HCT116 (cell line): Measurements from ENCODE around the gene KLHL3. TPM values are rescaled to one million over a fixed set of nuclear protein-coding genes. Genes with fewer than 3 reads are reported as not detected.

Experiments
- ATAC-seq: fragments of 200-7000 bp; cut with Tn5 transposase; 2 replicates; pipeline ENCODE4 v1.9.1; 2020; ENCODE audit warnings: mild to moderate bottlenecking, moderate library complexity
- BruUV-seq: library from RNA; stranded (reverse); fragments of 400-500 nt; replicated peaks from 2 replicates; lab custom pipeline; 2021; lab: Mats Ljungman, UMichigan
- CTCF ChIA-PET: fragments of 300-600 bp; sonication (Branson Sonifier 250); formaldehyde crosslinking; loops from one replicate; lab custom pipeline; 2021; ENCODE audit warnings: antibody characterized with exemption; lab: Charles Lee
- POLR2A ChIA-PET: fragments of 300-600, 350-600 bp; sonication (Branson Sonifier 250); formaldehyde crosslinking; loops from one replicate; lab custom pipeline; 2021; ENCODE audit warnings: antibody characterized with exemption; lab: Charles Lee
- RAD21 ChIA-PET, 2 experiments: fragments of 300-600 bp; sonication (Branson Sonifier 250); formaldehyde crosslinking; loops; one replicate each; lab custom pipeline; 2023; ENCODE audit warnings: low total read pairs in 2 of 2; ENCODE audit not compliant: uncharacterized antibody in 2 of 2, unreplicated experiment in 2 of 2, low non-redundant PET in 1 of 2; lab: Charles Lee
- DNase-seq: peaks from one replicate; pipeline ENCODE4 v3.0.0-alpha.2; 2010; ENCODE audit warnings: low read depth, low spot score
- H2AFZ ChIP-seq: fragments of 200-600 bp; shearing (Covaris generic), sonication (generic); 2 replicates; pipeline ENCODE4 v1.6.1; 2017; ENCODE audit warnings: low read depth, mixed run types, mixed read lengths, antibody characterized with exemption, low read length; ENCODE audit not compliant: poor library complexity, severe bottlenecking
- H3K27ac ChIP-seq: 2 replicates; pipeline ENCODE4 v1.5.1; 2012; ENCODE audit warnings: low read depth, low read length
- H3K27me3 ChIP-seq: fragments of 200-600 bp; sonication (generic); 2 replicates; pipeline ENCODE4 v1.6.1; 2016; ENCODE audit warnings: mixed run types, low read length, mixed read lengths; ENCODE audit not compliant: insufficient read depth
- H3K36me3 ChIP-seq, 2 experiments: fragments of 200-500 bp in 1 of 2; fragments of 200-600 bp in 1 of 2; sonication (Bioruptor generic) in 1 of 2; sonication (generic) in 1 of 2; 2 replicates each; pipeline versions ENCODE4 v1.5.1 to v1.6.1; 2014 to 2016; ENCODE audit warnings: low read length in 2 of 2, inconsistent platforms in 1 of 2, mixed read lengths in 1 of 2, mixed run types in 1 of 2; ENCODE audit not compliant: insufficient read depth in 2 of 2, control insufficient read depth in 1 of 2
- H3K4me1 ChIP-seq, 2 experiments: fragments of 200-600 bp in 1 of 2; sonication (generic) in 1 of 2; 2 replicates each; pipeline versions ENCODE4 v1.5.1 to v1.6.1; 2012 to 2017; ENCODE audit warnings: low read length in 2 of 2, inconsistent platforms in 1 of 2, mild to moderate bottlenecking in 1 of 2, mixed read lengths in 1 of 2, mixed run types in 1 of 2, moderate library complexity in 1 of 2; ENCODE audit not compliant: insufficient read depth in 2 of 2, control insufficient read depth in 1 of 2
- H3K4me2 ChIP-seq: fragments of 200-600 bp; sonication (generic); 2 replicates; pipeline ENCODE4 v1.6.1; 2017; ENCODE audit warnings: mixed run types, low read length, mixed read lengths
- H3K4me3 ChIP-seq, 2 experiments: fragments of 200-600 bp in 1 of 2; sonication (generic) in 1 of 2; replicated peaks in 1 of 2; 2 replicates each; pipeline ENCODE4 v1.5.1; 2011 to 2016; ENCODE audit warnings: low read length in 2 of 2, control low read depth in 1 of 2, low read depth in 1 of 2, mild to moderate bottlenecking in 1 of 2, mixed read lengths in 1 of 2, mixed run types in 1 of 2
- H3K79me2 ChIP-seq: fragments of 200-600 bp; sonication (generic); 2 replicates; pipeline ENCODE4 v1.6.1; 2017; ENCODE audit warnings: mild to moderate bottlenecking, mixed run types, low read length, moderate library complexity, mixed read lengths; ENCODE audit not compliant: insufficient read depth
- H3K9ac ChIP-seq: fragments of 200-600 bp; sonication (generic); 2 replicates; pipeline ENCODE4 v1.6.1; 2016; ENCODE audit warnings: low read length, mixed read lengths
- H3K9me2 ChIP-seq: fragments of 200-600 bp; sonication (generic), shearing (Covaris generic); 2 replicates; pipeline ENCODE4 v1.6.1; 2017; ENCODE audit warnings: mixed run types, mild to moderate bottlenecking, moderate library complexity; ENCODE audit not compliant: insufficient read depth
- H3K9me3 ChIP-seq, 2 experiments: fragments of 200-500 bp in 1 of 2; fragments of 200-600 bp in 1 of 2; sonication (Bioruptor generic) in 1 of 2; sonication (generic) in 1 of 2; 2 replicates each; pipeline ENCODE4 v1.6.1; 2014 to 2017; ENCODE audit warnings: low read length in 2 of 2, mixed read lengths in 2 of 2, inconsistent platforms in 1 of 2, low read depth in 1 of 2, mild to moderate bottlenecking in 1 of 2, mixed run types in 1 of 2, moderate library complexity in 1 of 2; ENCODE audit not compliant: control insufficient read depth in 1 of 2, insufficient read depth in 1 of 2
- H4K20me1 ChIP-seq: fragments of 200-600 bp; sonication (generic), shearing (Covaris generic); 2 replicates; pipeline ENCODE4 v1.6.1; 2017; ENCODE audit warnings: mixed run types, mild to moderate bottlenecking, moderate library complexity; ENCODE audit not compliant: insufficient read depth
- CBX3 ChIP-seq: IDR thresholded peaks from 2 replicates; pipeline ENCODE4 v1.6.1; 2012; ENCODE audit warnings: low read depth
- EGR1 ChIP-seq: IDR thresholded peaks from 2 replicates; pipeline ENCODE4 v1.6.1; 2012; ENCODE audit warnings: low read depth
- EZH2 ChIP-seq: fragments of 200-600 bp; sonication (generic); IDR thresholded peaks from 2 replicates; pipeline ENCODE4 v1.6.1; 2017; ENCODE audit warnings: antibody characterized with exemption, mixed run types
- EZH2phosphoT487 ChIP-seq: fragments of 200-600 bp; IDR thresholded peaks from 2 replicates; pipeline ENCODE4 v1.6.1; 2018; ENCODE audit warnings: antibody characterized with exemption, borderline replicate concordance
- FOSL1 ChIP-seq: IDR thresholded peaks from 2 replicates; pipeline ENCODE4 v1.6.1; 2012; ENCODE audit warnings: low read depth
- POLR2A ChIP-seq: IDR thresholded peaks from 2 replicates; pipeline ENCODE4 v1.7.0; 2011; ENCODE audit warnings: borderline replicate concordance; ENCODE audit not compliant: insufficient read depth, insufficient read length; ENCODE audit errors: extremely low read depth
- POLR2AphosphoS5 ChIP-seq: IDR thresholded peaks from 2 replicates; pipeline ENCODE4 v1.6.1; 2011; ENCODE audit warnings: mild to moderate bottlenecking, low read depth, low read length, moderate library complexity
- SIN3A ChIP-seq: IDR thresholded peaks from 2 replicates; pipeline ENCODE4 v1.6.1; 2012; ENCODE audit warnings: low read depth
- SP1 ChIP-seq: IDR thresholded peaks from 2 replicates; pipeline ENCODE4 v1.6.1; 2012; ENCODE audit warnings: low read depth
- TCF7L2 ChIP-seq: IDR thresholded peaks from 2 replicates; pipeline ENCODE4 v1.7.0; 2011; ENCODE audit warnings: borderline replicate concordance, inconsistent platforms; ENCODE audit not compliant: insufficient read depth, insufficient read length; ENCODE audit errors: extremely low read depth
- ZFX ChIP-seq: fragments of 450-650 bp; IDR thresholded peaks from 2 replicates; pipeline ENCODE4 v1.6.1; 2017
- ZNF274 ChIP-seq: fragments of 200-500 bp; sonication (Bioruptor generic); IDR thresholded peaks from 2 replicates; pipeline ENCODE4 v1.6.1; 2014; ENCODE audit warnings: mild to moderate bottlenecking, low read depth, low read length, inconsistent platforms
- intact Hi-C: fragments of 100-400 bp; cut with micrococcal nuclease; formaldehyde crosslinking; loops from 2 replicates; pipeline ENCODE4 v1.10.0; 2022
- total RNA-seq: library from RNA; stranded (reverse); gene quantifications from one replicate; pipeline ENCODE4 v1.2.1, GENCODE V29; 2021; ENCODE audit not compliant: unreplicated experiment
- TF ChIP-seq, protein P1 (sequence below): IDR thresholded peaks from 2 replicates; pipeline ENCODE4 v1.6.1; 2012

The KLHL3 gene
- total RNA-seq, 1 experiment from 2014 or later, result not detected

DNA sequence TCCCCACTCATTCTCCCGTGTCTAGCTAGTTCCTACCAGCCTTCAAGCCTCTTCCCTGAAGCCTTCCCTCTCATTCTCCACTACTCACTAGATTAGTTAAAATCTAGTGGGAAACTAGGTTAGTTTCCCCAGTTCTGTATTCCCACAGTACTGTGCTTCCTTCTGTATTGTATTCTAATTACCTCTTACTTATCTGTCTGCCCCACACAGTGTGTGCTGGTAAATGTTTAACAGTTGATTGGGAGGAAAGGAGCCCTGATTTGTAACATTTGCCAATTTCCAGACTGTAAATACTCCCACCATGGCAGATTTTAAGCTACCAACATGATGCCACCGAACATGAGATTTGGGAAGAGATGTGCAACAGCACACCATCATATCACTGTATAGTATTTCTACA, 8.3 kb downstream of the KLHL3 start:
- H3K9ac ChIP-seq, result no peak overlapping the region
- no peak overlapping the region for H2AFZ ChIP-seq
- no peak overlapping the region for H3K4me3 ChIP-seq
- CTCF ChIA-PET, result interaction anchor here (1.5 to 3.1 kb wide), 2 partner anchors 15 to 67 kb away, joined by 3 to 14 read pairs; no protein-coding TSS in a partner anchor
- no peak for ATAC-seq
- no peak overlapping the region for H3K4me2 ChIP-seq
- H3K4me1 ChIP-seq, result no peaks in the 10 kb centered on the region
- H3K27me3 ChIP-seq, result 0 out of 2 replicates have a peak, but pooled peaks cover 5% of the 10 kb centered on the region
- no peaks in the 10 kb centered on the region for H3K36me3 ChIP-seq
- DNase-seq, result no peak
- RAD21 ChIA-PET, result no interaction called here
- H3K9me2 ChIP-seq, result no peaks in the 10 kb centered on the region
- POLR2A ChIA-PET, result no interaction called here
- TF ChIP-seq FOSL1 (no peak), ZFX (no peak), EGR1 (no peak), TCF7L2 (no peak), ZNF274 (no peak), SIN3A (no peak), EZH2phosphoT487 (no peak), CBX3 (no peak)
- TF ChIP-seq, protein P1, sequence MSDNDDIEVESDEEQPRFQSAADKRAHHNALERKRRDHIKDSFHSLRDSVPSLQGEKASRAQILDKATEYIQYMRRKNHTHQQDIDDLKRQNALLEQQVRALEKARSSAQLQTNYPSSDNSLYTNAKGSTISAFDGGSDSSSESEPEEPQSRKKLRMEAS, result no peak
- intact Hi-C loops, result no loop called here
- H3K79me2 ChIP-seq, result no peaks in the 10 kb centered on the region
- no peaks in the 10 kb centered on the region for H3K9me3 ChIP-seq
- no peak overlapping the region for H3K27ac ChIP-seq
- no TSS peak for BruUV-seq
- H4K20me1 ChIP-seq, result no peaks in the 10 kb centered on the region

DNA sequence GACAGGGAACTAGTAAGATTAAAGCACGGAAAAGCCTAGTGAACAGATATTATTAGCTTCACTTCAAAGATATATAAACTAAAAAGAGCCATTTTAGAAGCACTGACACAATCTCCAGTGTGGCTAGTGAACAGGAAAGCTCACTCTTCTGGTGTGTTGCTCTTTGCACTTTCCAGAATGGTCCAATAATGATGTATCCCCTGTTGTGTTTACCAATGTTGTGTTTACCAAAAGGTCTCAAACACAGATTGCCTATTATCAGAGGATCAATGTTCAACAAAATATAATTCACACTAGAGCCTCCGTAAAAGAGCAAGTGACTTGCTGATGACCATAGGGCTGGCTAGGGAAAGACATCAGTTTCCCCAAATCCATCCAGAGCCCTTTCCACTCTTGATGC, 11.6 kb downstream of the KLHL3 start:
- TF ChIP-seq SP1, result no peak
- no peak for TF ChIP-seq POLR2A
- no peak for TF ChIP-seq EZH2
- TF ChIP-seq POLR2AphosphoS5, result no peak
- Histone ChIP-seq H3K4me3 (no peak overlapping the region), H3K4me1 (no peaks in the 10 kb centered on the region), H4K20me1 (no peaks in the 10 kb centered on the region), H3K9ac (no peak overlapping the region), H3K27ac (no peak overlapping the region), H3K9me3 (no peaks in the 10 kb centered on the region), H3K36me3 (no peaks in the 10 kb centered on the region), H3K9me2 (no peaks in the 10 kb centered on the region), H3K27me3 (no peaks in the 10 kb centered on the region), H2AFZ (no peak overlapping the region), H3K4me2 (no peak overlapping the region), H3K79me2 (no peaks in the 10 kb centered on the region)
- ATAC-seq, result no peak
- intact Hi-C loops, result no loop called here
- DNase-seq, result no peak
- ChIA-PET CTCF (no interaction called here), POLR2A (no interaction called here), RAD21 (no interaction called here)
- BruUV-seq, result no TSS peak
